Esophagus mucosa (tissue), 1 donor: ENCODE results near the gene SGK2. TPM values are rescaled to one million over a fixed set of nuclear protein-coding genes. Genes with fewer than 3 reads are reported as not detected.
A peak's percentile ranks its signal among the peaks of the same experiment; 100 is the strongest.

Experiments
- ATAC-seq: fragments of 200-7000 bp; cut with Tn5 transposase; one replicate; pipeline ENCODE4 v1.9.1; 2020
- total RNA-seq: library from RNA; stranded (reverse); gene quantifications from one replicate; pipeline ENCODE4 v1.2.4, GENCODE V29; 2023
- donor health status: DM: yes; HTN: yes; CAD: no.

SGK2 gene
- total RNA-seq, 1 donor from 2014 or later: 0.36 TPM

DNA sequence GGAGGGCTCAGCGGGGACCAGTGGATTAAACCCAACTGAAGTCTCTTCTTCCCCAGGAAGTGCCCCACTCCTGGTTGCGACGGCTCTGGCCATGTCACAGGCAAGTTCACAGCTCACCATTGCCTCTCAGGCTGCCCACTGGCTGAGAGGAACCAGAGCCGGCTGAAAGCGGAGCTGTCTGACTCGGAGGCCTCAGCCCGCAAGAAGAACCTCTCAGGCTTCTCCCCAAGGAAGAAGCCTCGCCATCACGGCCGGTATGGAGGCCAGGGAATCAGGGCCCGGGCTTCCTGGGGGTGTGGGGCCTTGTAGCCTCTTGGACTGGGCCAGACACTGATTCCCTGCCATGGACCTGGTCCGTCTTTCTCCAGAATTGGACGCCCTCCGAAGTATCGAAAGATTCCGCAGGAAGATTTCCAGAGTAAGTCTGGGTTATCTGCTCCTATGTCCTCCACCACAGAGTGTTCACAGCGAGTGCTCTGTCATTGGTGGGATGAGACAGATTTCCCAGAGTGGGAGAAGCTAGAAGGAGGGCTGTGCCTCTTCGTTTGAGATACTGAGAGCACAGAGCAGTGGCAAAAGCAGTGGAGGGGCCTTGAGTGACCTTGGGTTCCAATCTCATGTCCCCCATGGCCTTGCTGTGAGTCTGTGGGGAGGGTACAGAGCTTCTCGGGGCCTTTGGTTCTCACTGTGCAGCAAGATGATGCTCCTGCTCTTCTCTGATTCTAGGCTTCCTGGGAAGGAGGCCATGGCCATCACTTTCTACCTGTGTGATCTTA is 22.6 kb upstream of the SGK2 start:
- no peak for ATAC-seq

DNA sequence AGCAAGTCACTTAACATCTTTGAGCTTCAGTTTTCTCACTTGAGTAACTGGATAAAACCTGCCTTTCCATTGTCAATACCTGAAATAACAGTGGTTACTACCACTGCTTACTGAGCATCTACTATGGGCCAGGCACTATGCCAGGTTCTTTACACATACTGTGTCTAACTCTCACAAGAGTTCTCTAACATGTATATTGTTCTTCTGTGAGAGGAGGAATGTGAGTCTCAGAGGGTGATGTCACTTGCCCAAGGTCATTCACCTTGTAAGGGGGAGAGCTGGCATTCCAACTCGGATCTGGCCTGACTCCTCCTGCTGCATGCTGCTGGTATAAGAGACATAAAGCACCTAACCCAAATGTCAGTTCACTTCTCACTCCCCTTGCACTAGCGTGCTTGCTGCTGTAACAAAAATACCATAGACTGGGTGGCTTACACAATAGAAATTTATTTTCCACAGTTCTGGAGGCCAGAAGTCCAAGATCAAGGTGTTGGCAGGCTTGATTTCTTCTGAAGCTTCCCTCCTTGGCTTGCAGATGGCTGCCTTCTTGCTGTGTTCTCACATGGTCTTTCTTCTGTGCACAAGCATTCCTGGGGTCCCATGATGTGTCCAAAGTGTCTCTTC is 21.9 kb upstream of the SGK2 start:
- no peak for ATAC-seq

DNA sequence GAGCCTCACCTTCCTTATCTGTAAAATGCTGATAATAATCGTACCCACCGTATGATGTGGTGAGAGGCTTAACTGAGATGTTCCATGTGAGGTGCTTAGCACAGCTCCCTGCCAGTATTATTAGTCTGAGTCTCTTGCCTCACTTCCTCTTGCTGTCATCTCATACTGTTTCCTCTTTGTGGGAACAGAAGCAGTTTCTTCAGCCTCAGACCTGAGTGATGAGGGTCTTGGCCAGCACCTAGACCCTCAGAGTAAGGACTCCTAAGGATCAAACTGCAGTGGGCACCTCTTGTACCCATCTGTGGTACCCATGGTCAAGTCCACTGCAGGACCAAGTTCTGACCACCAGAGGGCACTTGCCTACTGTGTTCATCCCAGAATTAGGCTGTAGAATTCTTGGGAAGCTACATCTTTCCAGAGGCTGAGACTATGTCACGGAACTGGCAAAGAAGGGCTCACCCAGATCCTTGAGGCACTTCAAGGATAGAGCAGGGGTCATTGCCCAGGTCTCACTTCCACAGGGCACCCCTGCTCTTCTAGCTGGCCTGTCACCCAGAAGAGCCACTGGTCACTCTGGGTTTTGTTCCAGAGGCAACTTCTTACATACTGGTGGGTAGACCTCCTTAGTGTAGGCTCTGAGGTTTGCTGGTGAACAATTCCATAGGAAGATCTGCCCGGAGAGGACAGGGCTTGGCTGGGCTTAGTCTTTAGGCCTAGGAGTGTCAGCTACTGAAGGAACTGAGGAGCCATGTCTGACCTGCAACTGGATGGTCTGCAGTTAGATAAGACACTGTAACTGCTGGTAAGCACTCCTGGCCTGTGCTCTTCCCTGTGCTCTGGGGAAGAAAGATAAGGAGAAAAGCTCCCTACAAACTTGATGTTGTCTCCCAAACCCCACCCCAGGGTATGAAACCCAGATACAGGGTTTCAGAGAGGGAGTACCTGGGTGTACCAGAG is 20.6 kb upstream of the SGK2 start:
- ATAC-seq: peak; percentile 45

DNA sequence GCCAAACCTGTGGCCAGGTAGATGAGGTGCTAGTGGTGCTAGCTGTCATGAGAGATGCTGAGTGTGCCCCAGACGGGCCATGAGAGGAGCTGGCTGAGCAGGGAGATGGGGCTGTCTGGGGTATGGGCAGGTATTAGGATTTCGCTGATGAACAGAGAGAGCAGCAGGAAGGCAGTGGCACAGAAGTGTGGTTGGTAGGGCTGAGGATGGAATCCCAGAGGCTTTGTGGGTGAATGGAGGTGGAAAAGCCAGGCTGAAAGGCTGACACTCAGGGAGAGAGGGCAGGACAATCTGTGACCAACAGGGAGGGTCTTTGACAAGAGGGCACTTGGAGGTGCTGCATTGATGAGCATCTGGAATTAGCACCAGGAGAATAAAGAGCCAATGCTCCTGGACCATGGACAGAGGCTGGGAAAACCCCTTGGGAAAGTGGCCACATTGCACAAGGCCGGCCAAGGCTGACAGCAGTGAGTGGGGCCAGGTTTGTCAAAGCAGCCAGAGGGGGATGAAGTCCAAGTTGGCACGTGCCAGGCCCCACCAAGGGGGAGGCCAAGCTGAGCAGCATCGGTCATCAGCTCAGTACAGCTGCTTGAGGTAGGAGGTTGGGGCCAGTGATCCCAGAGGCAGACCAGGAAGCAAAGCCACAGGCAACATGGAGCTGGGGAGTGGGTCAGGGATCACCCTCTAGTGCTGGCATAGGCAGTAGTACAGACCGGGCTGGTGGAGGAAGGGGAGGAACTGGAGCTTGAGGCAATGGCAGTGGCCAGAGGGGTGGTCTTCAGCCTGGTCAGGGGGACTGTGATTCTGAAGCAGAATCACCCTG is 19.7 kb upstream of the SGK2 start:
- ATAC-seq: no peak

DNA sequence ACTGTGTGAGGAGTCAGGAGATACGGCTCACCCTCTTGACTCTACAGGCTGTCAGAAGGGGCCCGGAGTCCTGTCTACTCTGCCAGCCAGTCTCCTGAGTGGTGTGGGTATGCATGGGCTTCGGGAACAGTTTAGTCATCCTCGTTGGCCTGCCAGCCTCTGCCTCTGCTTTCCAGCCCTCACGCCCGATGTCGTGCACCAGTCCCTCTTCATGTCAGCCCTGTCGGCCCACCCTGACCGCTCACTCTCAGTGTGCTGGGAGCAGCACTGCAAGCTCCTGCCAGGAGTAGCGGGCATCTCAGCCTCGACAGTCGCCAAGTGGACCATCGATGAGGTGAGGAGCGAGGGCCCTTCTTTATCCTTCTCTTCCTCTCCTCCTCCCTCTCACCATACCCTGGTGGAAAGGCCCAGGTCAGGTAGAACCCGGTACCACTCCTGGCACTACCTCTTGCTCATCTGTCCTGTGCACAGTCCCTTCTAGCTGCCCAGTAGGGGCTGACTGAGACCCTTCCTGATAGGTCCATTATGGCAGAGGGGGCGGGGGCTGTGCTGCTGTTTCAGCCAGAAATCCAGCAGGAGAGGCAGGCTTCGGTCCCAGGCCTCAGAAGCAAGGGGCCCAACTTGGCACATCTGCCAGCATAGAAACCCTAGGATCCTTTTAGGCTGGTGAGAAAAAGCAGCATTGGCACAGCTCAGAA is 18.7 kb upstream of the SGK2 start:
- ATAC-seq: no peak

DNA sequence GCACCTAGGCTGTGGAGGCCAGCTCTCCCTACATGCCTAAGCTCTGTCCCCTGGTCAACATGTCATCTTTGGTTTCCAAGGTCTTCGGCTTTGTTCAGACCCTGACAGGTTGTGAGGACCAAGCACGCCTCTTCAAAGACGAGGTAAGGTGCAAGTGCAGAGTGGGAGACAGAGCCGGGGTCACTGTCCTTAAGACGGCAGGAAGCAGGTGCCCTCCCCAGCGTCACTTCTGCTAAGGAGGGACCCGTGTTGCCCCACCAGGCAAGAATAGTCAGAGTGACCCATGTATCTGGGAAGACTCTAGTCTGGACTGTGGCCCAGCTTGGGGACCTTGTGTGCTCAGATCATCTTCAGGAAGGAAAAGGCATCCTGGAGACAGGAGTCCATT is 18.2 kb upstream of the SGK2 start:
- ATAC-seq: no peak

DNA sequence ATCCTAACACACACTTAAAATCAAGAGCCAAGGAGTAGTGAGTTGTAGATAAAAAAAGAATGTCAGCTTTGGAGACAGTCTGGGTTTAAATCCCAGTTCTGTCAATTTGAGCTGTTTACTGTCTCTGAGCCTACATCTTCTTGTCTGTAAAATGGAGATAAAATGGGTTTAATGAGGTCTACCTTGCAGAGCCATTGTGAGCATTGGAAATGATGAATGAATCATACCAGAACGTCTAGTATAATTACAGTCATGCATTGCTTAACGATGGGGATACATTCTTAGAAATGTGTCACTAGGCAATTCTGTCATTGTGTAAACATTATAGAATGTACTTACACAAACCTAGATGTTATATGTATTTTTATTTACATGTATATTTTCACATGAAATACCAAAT is 17.6 kb upstream of the SGK2 start:
- ATAC-seq: peak; percentile 63

DNA sequence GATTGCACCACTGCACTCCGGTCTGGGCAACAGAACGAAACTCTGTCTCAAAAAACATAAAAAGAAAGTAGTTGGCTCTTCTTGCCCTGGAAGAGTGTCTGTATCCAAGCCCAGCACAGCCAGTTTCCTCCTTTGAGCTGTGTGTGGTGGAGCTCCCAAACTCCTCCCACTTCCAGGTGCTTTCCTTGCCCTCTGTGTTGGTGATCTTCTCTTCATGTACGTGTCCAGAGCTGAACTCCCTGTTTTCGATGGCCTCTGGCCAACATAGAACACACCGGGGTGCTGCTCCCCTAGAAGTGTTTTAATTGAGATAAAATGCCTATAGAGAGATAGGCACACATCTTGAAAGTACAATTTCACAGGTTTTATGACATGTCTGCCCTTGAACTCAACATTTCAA is 16.7 kb upstream of the SGK2 start:
- no peak for ATAC-seq

DNA sequence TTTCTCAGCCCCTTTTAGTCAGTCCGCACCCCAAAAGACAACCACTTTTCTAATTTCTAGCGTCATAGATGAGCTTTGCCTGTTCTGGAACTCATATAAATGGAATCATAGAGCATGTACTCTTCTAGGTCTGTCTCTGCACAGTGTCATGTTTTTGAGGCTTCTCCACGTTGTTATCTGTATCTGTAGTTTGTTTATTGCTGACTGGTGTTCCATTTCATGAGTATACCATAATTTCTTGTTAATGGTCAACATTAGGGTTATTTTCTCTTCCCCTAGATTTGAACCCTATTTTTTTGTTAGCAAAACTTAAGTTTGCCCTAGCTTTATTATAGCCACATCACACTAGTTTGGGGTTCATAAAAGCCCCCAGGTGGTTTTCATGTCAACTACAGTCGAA is 16.2 kb upstream of the SGK2 start:
- no peak for ATAC-seq

DNA sequence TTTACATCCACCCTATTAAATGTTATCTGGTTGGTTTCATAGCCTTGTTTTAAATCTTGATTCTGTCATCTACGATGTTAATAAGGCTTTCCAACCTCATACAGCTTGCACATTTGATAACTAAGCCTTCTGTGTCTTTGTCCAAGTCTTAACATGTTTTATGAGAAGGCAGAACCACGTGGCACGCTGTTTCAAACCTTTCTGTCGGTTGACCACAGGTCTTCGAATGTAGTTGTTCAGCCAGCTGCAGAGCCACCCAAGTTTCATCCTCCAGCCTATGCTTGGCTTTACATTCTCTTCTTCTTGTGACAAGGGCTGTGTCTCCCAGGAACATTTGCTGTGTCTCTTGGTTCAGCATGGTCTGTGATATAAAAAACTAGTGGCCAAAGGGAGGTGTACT is 15.7 kb upstream of the SGK2 start:
- no peak for ATAC-seq

DNA sequence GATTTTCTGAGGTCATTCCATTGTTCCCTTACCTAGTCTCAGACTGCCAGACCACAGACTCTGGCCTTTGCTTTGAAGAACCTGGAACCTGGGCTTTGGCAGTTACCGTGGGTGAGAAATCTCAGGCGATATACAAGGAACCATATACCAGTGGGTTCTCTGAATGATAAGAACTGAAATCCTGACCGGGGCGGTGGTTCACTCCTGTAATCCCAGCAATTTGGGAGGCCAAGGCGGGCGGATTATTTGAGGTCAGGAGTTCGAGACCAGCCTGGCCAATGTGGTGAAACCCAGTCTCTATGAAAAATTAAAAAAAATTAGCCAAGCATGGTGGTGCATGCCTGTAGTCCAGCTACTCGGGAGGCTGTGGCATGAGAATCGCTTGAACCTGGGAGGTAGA is 14.3 kb upstream of the SGK2 start:
- ATAC-seq: no peak

DNA sequence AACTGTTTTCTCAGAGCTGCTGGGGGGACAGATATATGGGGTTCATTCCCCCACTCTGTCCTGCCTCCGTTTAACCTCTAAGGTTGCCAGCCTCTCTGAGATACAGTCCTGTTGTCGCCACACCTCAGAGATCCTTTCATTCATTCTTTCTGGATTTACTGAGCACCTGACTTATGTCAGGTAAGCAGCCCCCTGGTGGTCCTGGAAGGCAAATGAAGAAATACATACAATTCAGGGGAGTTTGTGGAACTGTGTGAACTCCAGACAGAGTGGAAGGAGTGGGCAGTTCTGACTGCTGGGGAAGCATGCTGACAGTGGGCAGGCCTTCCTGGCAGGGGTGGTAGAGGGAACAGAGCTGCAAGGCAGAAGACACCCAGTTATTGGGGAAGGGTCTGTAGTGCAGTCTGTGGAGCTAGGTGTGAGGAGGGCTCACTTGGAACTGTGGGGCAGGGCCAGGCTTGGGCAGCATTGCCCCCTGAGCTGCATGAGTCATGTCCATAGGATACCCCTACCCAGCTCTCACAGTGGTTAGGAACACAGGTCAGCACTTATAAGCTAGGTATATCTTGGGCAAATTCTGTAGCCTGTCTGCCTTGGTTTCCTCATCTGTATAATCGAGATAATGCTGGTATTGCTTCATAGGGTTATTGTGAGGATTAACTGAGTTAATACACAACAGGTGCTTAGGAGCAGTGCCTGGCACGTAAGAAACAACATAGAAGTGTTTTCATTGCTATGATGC is 12.8 kb upstream of the SGK2 start:
- no peak for ATAC-seq

DNA sequence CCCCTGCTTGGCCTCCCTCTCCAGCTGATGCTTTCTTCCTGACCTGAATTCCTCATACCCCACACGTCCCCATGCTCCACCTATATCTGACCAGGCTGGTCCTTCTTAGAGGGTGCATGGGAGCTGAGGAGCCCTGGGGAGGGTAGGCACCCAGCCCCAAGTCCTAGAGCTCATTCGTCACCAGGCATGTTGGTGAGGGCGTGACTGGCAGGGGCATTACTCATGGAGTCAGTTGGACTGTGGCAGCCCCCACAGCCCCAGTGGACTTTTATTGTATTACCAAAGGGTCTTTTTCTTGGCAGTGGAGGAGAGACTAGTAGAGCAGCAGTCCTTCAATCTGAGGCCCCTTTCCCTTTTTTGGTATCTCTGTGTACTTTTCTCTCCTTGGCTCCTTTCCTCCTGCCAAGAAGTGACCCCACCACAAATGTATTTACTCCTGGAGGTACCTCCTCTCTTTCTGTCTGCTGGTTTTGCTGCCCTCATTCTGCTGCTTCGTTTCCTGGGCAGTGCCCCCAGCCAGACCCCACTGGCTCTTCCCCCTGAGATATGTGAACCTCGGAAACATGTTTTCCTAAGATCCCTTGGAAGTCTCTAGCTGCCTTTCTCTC is 10.4 kb upstream of the SGK2 start:
- no peak for ATAC-seq

DNA sequence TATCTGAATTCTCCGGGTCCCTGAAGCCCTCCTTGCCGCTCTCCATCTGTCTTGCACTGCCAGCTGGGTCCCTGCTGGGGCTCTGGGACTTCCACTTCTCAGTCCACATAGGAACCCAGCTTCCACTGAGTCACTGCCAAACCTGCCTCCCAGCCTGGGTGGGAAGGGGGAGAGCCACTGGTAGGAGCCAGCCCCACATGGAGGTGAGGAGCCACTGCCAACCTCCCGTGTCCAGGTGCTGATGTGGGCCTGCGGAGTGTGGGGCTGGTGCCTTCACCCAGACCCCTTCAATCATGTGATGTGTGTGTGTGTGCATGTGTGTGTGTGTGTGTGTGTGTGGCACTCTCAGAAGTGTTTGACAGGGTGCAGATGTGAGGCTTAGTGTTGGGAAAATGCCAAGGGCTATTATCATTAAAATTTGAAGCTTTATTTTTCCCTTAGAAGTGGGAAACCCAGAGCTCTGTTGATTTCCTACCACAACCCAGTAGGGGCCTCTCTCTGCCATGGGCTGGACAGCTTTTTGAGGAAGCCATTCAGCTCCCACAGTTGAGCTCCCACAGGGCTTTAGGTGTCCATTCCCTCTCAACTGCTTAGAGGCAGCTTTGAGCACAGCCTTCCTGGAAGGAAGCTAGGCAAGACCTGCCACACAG is 9.3 kb upstream of the SGK2 start:
- ATAC-seq: no peak

DNA sequence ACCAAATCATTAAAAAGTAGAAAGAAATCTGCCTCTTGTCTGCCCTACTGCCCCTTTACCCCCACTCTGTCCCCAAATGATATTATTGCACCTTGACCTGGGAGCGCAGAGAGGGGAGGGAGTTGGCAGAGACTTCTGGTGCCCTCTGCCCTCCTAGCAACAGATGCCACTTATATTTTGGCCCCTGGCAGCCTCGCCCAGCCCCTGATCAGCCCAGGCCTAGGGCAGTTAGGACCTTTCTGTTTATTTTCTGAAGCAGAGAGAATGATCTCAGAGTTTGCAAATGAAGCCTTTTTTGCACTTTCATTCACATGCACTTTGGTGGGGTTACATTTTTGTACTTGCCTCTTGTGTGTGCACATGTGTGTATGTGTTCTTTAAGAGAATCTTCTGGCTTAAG is 8.4 kb upstream of the SGK2 start:
- no peak for ATAC-seq

DNA sequence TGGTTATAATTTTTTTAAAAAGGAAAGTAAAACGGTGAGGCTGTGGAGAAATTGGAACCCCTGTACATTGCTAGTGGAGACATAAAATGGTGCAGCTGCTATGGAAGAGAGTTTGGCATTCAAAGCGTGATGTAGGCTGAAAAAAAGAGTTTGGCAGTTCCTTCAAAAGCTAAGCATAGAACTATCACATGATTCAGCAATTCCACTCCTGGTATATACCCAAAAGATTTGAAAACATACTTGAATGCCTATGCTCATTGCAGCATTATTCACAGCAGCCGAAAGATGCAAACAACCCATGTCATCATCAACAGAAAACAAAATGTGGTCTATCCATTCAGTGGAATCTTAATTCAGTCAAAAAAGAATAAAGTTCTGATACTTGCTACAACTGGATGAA is 4.5 kb upstream of the SGK2 start:
- ATAC-seq: no peak

DNA sequence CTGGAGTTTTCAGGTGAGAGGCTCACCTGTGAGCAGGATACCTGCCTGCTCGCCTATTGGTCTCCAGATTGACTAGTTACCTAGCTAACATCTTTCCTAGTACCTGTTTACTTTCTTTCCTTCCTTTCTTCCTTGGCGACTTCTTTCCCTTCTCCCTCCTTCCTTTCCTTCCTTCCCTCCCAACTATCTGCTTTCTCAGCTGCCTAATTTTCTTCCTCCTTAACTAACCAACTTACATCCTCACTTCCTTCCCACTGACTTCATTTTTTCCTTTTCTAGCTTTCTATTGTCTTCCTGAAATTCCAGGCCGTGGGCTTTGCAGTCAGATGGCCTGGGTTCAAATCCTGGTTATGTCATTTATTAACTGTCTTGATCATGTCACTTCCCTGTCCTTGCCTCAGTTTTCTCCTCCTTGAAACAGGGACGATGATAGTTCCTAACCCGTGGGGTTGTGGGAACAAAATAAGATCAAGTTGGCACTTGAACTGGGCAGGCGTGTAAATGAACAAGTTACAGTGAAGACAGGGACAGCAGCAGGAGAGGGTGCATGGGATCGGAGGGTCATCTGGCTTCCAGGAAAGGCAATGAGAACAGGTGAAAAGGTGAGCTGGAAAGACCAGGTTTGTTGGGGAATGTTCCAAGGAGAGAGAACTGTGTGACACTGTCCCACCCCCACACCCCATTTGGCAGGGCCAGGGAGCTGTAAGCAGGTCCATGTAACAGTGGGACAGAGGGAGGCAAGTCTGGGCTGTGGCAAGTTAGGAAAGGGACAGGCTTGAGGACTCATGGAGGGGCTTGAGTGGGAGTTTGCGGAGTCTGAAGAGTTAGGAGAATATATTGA is 540 bp downstream of the SGK2 start:
- no peak for ATAC-seq

DNA sequence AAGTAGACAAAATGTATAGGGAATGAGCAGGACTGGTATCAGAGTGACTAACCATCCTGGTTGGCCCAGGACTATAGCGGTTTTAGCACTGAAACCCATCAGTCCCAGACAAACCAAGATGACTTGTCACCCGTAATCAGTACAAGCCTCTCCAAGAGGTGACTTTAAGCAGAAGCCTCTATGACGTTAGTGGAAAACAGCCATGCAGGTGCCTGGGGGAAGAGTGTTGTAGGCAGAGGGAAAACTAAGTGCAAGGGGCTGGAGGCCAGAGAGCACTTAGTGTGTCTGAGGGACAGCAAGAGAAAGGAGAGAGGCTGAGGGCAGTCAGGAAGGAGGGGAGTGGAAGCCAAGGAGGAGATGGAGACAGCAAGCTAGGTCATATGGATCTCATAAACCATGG is 2.1 kb downstream of the SGK2 start:
- no peak for ATAC-seq

DNA sequence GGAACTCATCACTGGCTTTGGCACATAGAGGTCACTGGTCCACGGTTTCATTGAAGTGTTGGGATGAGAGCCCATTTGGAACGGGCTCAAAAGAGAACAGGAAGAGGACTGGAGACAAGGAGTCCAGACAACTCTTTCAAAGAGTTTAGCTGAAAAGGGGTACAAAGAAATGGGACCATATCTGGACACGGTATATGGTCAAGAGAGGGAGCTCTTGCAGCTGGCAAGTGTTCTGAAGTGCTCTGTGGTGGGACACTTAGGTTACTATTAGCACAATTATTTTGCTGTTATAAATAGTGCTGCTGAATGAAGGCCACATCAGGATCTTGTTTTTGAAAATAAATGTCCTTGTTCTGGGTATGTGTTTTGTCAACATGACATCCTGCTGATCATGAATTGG is 4.6 kb downstream of the SGK2 start:
- ATAC-seq: no peak
